ENCODE results near the gene STK4. TPM values are rescaled to one million over a fixed set of nuclear protein-coding genes. Genes with fewer than 3 reads are reported as not detected.
"Not testable (repeated sequence)": the region's sequence is repeated elsewhere in the genome, so short reads cannot be mapped to it uniquely, and the experiment has no call there.

Gene STK4
- total RNA-seq, 2 donors from 2014 or later = 28.9 to 29.9 TPM

GRCh38 chr20:45060294-45060693 lies 94.0 kb downstream of the STK4 start:
- intact Hi-C loops (cut with DNase I) = no loop called here
- Histone ChIP-seq H3K4me1 (no peaks in the 10 kb centered on the region), H3K27ac (no peak overlapping the region), H3K36me3 (no peaks in the 10 kb centered on the region), H3K27me3 (no peaks in the 10 kb centered on the region), H3K9me3 (no peaks in the 10 kb centered on the region), H3K9ac (ENCODE audit: low read depth in 2 of 2, low read length in 2 of 2) (no peak overlapping the region), H3K4me3 (no peak overlapping the region)
- no peak for TF ChIP-seq CTCF (IDR thresholded peaks at IDR 0.05)
- no peak for DNase-seq

GRCh38 chr20:45061244-45061643 lies 94.9 kb downstream of the STK4 start:
- Histone ChIP-seq H3K4me3 (no peak overlapping the region), H3K27ac (no peak overlapping the region), H3K27me3 (no peaks in the 10 kb centered on the region), H3K9me3 (no peaks in the 10 kb centered on the region), H3K9ac (ENCODE audit: low read depth in 2 of 2, low read length in 2 of 2) (no peak overlapping the region), H3K4me1 (no peaks in the 10 kb centered on the region), H3K36me3 (no peaks in the 10 kb centered on the region)
- DNase-seq = no peak
- intact Hi-C loops (cut with DNase I) = no loop called here
- TF ChIP-seq CTCF (IDR thresholded peaks at IDR 0.05) = no peak

GRCh38 chr20:45063107-45063506 lies 96.8 kb downstream of the STK4 start:
- intact Hi-C loops (cut with DNase I); H3K9me3 ChIP-seq; H3K27me3 ChIP-seq; H3K27ac ChIP-seq; H3K4me3 ChIP-seq; H3K36me3 ChIP-seq; H3K9ac ChIP-seq (ENCODE audit: low read depth in 2 of 2, low read length in 2 of 2); DNase-seq; H3K4me1 ChIP-seq: not testable (repeated sequence)

- no peak overlapping the region for H3K4me3 ChIP-seq
- intact Hi-C loops (cut with DNase I) = no loop called here
- DNase-seq = no peak
Observed at GRCh38 chr20:45064812-45065211, 98.5 kb downstream of the STK4 start.

GRCh38 chr20:45066372-45066771 lies 100.1 kb downstream of the STK4 start:
- Histone ChIP-seq H3K27ac (no peak overlapping the region), H3K4me1 (no peaks in the 10 kb centered on the region)

More at GRCh38 chr20:45064812-45065211, 98.5 kb downstream of the STK4 start:
- Histone ChIP-seq H3K4me1 (no peaks in the 10 kb centered on the region), H3K9me3 (no peaks in the 10 kb centered on the region), H3K9ac (ENCODE audit: low read depth in 2 of 2, low read length in 2 of 2) (no peak overlapping the region), H3K27ac (no peak overlapping the region), H3K27me3 (no peaks in the 10 kb centered on the region), H3K36me3 (no peaks in the 10 kb centered on the region)
- no peak for TF ChIP-seq CTCF (IDR thresholded peaks at IDR 0.05)

GRCh38 chr20:45067087-45067486 lies 100.8 kb downstream of the STK4 start:
- TF ChIP-seq CTCF (IDR thresholded peaks at IDR 0.05) = no peak
- no peak for DNase-seq
- no peak overlapping the region for H3K9ac ChIP-seq (ENCODE audit: low read depth in 2 of 2, low read length in 2 of 2)
- H3K36me3 ChIP-seq = no peaks in the 10 kb centered on the region
- H3K4me1 ChIP-seq = no peaks in the 10 kb centered on the region
- H3K9me3 ChIP-seq = no peaks in the 10 kb centered on the region
- H3K4me3 ChIP-seq = no peak overlapping the region
- intact Hi-C loops (cut with DNase I) = no loop called here
- H3K27ac ChIP-seq = no peak overlapping the region
- no peaks in the 10 kb centered on the region for H3K27me3 ChIP-seq

More at GRCh38 chr20:45066372-45066771, 100.1 kb downstream of the STK4 start:
- no peaks in the 10 kb centered on the region for H3K36me3 ChIP-seq
- intact Hi-C loops (cut with DNase I) = no loop called here
- H3K27me3 ChIP-seq = no peaks in the 10 kb centered on the region
- no peak for TF ChIP-seq CTCF (IDR thresholded peaks at IDR 0.05)
- H3K4me3 ChIP-seq = no peak overlapping the region
- H3K9me3 ChIP-seq = no peaks in the 10 kb centered on the region
- no peak for DNase-seq
- no peak overlapping the region for H3K9ac ChIP-seq (ENCODE audit: low read depth in 2 of 2, low read length in 2 of 2)

Measured in colonic mucosa (tissue), 4 donors.